Fibroblast of skin of back (primary cell): Measurements from ENCODE around the gene GAS2L3.
A peak's percentile ranks its signal among the peaks of the same experiment; 100 is the strongest.

Experiments used
- DNase-seq: peaks from one replicate; pipeline ENCODE4 v3.0.0-alpha.2; 2013

GAS2L3 gene

DNA sequence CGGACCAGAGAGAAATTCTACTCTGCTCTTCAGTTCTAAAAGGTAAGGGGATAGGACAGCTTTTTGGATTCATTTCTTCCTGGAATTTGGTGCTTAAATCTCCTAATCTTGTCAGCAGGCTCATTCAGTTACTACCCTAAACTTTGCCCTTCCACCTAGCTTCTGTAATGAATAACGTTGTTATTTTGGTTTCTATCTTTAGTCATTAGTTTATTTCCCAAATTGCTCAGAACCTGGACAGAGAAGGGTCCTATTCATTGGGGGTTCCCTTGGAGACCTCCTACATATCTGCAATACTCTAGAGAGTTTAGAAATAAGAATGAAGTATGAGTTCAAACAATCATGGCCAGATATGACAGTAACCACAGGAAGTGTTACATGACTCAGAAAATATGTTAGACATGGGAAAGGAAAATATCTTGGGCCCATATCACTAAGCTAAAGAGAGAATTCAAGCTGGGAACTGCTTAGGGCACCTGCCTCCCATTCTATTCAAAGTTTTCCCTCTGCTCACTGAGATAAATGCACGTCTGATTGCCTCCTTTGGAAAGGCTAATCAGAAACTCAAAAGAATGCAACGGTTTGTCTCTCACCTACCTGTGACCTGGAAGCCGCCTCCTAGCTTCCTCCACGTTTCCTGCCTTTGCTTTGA, 87.9 kb downstream of the GAS2L3 start:
- DNase-seq: peak; percentile 60

DNA sequence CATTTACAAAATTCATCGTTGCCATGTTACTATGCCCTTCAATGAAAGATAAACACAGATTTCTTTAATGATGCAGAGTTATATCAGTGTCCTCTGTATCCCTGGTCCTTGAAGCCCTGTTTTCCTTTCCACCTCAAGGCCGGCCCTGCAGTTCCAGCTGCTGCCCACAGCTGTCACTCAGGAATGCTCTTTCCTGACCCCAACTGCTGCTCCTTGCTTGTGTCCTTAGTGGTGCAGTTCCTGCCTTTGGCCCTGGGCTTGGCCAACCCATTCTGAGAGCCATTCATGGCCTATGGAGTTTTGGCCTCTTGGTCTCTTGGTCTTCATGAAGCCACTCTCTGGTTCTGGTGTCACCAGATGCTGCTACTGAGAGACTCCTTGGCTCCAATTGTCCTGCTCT, 93.1 kb downstream of the GAS2L3 start:
- DNase-seq: no peak

DNA sequence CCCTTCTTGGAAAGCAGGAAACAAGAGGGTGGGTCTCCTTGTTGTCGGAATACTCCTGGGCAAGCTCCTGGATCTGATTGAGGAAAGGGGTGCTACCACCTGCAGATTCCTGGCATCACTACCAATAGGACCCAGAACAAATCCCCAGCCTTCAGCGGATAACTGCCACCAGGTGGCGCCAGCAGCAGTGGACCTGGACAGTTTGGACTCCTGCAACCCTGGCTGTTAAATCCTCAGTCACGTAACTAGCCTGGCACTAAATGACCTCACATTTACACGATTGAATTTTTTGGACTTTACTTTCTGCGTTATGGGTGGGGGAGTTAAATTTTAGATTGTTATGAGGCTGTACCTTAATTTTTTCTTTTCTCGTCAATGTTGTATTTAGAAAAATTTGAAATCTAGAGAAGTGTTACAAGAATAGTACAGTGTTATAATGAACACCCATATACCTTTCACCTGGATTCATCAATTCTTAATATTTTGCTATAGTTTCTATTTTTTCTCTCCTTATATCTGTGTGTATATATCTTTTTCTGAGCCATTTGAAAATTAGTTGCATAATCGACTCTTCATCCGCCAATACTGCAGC, 95.6 kb downstream of the GAS2L3 start:
- peak; percentile 58 for DNase-seq

GRCh38 chr12:100669922-100670321, 96.4 kb downstream of the GAS2L3 start:
- no peak for DNase-seq

GRCh38 chr12:100671396-100672074, 98.1 kb downstream of the GAS2L3 start:
- no peak for DNase-seq

GRCh38 chr12:100672075-100672592, 98.7 kb downstream of the GAS2L3 start:
- DNase-seq: no peak

DNA sequence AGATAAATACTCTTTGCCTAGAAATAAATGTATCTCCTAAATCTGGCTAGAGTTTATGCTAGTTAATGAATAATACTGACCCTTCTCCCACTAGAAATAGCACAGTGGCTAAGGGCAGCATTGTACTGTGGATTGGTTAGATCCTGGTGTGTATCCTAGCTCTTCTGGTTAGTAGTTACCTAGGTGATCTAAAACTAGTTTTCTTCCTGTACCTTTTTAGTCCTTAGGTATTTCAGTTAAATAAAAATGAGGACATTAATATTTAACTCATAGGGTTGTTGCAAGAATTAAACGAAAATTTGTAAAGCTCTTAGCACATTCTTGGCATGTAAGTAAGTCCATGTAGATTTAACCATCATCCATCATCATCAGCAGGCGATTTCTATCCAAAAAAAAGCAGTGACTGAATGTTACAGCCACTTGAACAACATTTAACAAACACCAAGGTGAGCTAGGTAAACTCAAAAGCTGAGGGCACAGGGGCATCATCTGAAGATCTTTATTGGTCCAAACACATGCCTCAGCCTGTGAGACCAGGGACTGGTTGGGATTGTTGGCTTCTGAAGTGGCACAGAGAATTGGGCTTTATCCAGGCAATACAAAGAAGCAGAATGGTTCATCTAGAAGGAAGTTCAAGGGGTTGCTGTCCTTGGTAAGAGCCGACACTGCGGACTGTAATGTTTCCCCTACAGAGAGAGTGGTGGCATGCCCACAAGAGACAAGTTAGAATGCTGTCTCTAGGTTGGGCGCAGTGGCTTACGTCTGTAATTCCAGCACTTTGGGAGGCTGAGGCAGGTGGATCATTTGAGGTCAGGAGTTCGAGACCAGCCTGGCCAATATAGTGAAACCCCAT, 100.8 kb downstream of the GAS2L3 start:
- DNase-seq: no peak
